Right lobe of liver (tissue), 4 donors: ENCODE data around the gene C16orf54.

Experiments
- CTCF ChIP-seq, 4 donors: fragments of 200-600 bp in 3 of 4; fragments of 450-650 bp in 1 of 4; IDR thresholded peaks; one replicate each; pipeline versions ENCODE4 v1.5.1 to v1.8.0; 2016 to 2022; ENCODE audit warnings: antibody characterized with exemption in 4 of 4, mild to moderate bottlenecking in 2 of 4
- POLR2A ChIP-seq: fragments of 450-650 bp; IDR thresholded peaks from one replicate; pipeline ENCODE4 v1.6.1; 2017; ENCODE audit warnings: antibody characterized with exemption, mild to moderate bottlenecking
- donor health status: DM: no; HTN: no; CAD: no.
- donor health status: DM: no; HTN: no; CAD: no.
- donor health status: DM: no; HTN: yes; CAD: no.

- TF ChIP-seq CTCF (IDR thresholded peaks at IDR 0.05) (no peak), POLR2A (no peak)
Observed at GRCh38 chr16:29760567-29761279, 14.9 kb upstream of the C16orf54 start.
